HG02763 (cell line): ENCODE results near the gene SNX24.
A peak's percentile ranks its signal among the peaks of the same experiment; 100 is the strongest.

Experiments used
- ATAC-seq: cut with Tn5 transposase; IDR thresholded peaks from one replicate; pipeline ENCODE4 v1.9.1; 2021; ENCODE audit warnings: mild to moderate bottlenecking, moderate library complexity; ENCODE audit not compliant: unreplicated experiment

SNX24 gene

DNA sequence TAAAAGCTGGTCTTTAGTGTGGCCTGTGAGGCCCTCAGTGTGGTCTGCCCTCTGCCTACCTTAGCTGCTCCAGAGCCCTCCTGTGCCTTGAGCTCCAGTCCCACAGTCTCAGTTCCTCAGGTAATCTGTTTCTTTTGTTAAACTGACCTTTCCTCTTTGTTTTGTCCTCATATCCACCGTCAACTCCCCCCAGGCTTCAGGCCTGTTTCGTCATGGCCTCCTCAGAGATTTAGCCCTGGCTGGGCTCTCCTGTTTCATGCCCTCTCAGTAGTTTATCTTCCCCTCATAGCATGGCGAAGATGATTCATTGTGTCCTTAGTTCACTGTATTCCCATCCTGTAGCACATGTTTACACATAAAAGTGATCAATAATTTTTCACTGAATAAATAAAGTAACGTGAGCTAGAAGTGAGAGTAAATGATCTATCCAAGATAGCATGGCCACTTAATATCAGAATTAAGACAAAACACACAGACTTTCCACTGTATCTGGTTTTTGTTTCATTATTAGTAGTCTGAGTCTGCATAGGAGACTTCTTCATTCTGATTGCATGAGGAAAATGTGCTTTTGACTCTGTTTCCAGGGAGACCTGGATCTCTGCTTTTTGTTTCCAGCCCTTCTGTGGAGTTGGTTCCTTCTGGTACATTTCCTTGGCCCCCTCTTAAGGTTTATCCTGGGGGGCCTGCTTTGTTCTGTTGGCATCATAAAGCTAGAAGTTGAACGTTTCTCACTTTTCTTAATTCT lies 70.5 kb downstream of the SNX24 start:
- ATAC-seq, result peak; percentile 94

DNA sequence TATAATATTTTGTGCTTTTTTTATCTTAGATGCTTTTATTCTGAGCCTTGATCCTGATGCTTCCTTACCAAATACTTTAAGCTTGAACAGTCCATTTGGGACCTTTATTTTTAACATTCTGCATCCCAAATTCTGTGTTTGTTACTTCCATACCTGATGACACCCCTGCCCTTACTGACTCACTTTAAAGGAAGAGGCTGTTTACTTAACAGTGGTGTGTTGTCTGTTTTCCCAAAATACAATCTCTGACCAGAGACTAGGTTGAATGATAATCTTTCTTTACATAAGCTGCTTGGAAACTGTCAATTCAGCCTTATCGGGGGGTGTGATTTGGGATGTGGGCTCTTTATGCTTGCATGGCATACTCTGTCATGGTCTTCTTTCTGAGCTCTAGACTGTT lies 71.1 kb downstream of the SNX24 start:
- ATAC-seq, result no peak

DNA sequence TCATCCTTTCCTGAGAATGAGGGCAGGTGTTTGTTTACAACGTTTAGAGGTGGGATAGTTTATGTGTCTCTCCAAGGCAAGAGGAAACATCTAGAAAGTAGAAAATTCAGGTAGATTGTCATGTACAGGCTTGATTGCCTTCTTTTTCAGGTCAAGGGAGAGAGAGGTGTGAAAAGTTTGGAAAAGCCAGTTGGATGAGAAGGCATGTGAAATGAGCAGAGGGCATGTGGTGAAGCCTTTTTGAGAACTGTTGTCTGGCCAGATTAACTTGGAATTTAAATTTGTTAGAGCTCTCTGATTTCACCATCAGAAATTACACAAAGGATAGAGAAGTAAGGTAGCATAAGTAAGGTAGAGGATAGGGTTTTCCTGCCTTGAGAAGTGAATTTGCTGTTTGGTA lies 74.6 kb downstream of the SNX24 start:
- no peak for ATAC-seq

DNA sequence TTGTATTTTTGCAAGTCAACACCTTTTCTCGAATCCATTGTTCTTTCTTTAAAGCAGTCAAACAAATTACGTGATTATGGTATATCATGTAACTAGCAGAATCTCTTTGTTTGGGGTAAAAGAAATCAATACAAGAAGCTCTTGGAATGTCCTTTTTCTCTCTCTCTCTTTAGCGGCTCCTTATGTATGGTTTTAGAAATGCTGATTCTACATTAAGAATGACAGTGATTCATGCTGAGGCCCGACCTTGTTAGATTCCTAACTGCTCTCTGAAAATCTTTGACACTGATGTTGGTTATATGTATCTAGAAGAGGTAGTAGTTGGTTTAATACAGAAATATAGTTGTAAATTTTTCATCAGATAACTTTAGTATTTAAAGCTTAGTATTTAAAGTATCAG lies 76.4 kb downstream of the SNX24 start:
- ATAC-seq, result no peak

DNA sequence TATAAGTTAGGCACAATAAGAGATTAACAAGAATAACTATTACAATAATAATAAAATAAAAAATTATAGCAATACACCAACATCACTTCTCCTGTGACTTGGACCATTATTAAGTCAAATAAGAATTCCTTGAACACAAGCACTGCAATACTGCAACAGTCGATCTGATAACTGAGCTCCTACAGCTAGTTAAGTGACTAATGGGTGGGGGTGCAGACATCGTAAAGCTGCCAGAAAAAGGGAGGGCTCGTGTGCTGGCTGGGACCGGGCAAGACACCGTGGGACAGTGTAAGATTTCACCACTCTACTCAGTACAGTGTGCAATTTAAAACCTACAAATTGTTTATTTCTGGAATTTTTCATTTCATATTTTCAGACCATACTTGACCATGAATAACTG lies 78.8 kb downstream of the SNX24 start:
- no peak for ATAC-seq

DNA sequence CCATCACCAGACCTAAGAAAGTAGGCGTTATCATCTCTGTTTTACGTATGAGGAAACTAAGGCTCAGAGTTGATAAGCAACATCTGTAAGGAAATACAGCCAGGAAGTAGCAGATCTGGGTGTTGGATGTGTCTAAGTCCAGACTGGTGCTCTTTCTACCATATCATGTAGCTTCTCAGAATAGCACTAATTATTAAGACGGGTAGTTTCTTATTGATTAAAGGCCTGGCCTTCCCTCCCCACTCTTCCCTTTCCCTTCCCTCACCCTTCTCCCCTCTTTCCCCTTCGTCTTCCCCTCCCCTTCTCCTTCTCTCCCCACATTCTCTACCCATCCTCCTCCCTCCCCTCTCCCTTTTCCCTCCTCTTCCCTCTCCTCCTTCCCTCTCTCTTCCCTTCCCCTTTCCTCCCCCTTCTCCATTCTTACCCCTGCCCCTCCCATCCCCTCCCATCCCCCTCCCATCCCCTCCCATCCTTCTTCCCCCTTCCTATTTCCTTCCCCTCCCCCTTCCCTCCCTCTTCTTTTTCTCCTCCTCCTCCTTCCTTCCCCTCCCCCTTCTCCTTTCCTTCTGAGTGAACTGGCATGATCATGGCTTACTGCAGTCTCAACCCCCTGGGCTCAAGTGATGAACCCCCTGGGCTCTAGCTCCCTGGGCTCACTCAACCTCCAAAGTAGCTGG lies 79.4 kb downstream of the SNX24 start:
- no peak for ATAC-seq

DNA sequence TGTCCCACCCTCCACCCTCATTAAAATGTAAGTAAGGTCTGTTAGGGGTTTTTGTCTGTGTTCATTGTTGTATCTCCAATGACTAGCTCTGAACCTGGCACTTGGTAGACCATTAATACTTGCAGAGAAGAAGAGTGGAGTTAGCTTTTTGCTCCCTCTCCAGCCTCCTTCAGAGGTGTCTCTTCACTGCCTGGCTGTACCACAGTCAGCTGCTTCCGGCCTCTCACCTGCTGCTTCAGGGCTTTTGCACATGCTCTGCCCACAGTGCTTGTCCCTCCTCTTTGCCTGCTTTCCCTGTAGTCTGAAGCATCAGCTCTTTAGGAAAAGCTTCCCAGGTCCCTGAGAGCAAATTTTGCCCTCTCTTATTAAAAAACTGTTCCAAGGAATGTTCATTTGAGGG lies 83.6 kb downstream of the SNX24 start:
- ATAC-seq, result no peak

DNA sequence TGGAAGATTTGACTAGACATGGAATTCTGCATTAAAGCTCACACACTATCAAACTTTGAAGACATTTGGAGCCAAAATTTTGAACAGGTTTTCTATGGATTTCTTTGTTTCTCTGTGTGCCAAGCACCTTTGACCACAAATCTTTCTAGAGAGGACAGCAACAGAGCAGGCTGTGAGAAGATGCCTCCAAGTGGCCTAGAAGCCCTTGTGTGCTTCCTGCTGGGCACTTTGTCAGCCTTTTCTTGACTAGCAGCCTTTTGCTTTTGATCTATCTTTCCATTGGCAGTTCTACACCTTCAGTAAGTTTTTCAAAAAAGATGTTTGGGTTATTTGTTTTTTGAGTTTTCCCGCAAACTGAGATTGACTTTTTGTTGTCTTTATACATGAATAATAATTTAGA lies 84.6 kb downstream of the SNX24 start:
- no peak for ATAC-seq

DNA sequence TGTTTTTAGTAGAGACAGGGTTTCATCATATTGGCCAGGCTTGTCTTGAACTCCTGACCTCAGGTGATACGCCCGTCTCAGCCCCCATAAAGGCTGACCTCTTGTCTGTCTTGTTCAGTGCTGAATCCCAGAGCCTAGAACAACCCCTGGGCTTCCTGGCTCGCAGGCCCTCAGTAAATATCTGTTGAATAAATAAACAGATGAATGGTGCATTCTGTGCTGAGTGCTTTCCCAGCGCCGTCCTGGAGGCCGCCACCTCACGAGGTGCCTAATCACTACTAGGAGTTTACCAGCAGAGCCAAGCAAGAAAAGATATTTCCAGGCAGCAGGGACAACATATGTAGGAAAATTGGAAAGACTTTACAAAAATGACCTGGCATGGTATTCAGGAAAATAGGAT lies 88.5 kb downstream of the SNX24 start:
- ATAC-seq, result no peak

DNA sequence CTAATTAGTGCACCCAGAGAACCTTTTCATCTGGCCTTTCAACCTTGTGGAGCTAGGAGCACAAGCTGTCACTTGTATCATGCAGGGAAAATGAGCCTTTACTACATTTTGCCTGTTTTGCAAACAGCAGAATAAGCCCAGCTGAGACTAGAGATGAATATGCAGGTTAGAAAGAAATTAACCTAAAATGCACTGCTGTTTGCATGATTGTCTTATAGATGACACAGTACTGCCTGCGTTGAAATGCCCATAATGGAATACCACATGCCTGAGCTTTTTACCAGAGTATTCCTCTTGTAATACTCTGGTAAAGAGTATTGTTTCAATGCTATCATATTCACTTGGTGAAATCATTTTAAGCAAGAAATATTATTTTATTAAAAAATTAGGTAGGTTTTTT lies 90.7 kb downstream of the SNX24 start:
- no peak for ATAC-seq

DNA sequence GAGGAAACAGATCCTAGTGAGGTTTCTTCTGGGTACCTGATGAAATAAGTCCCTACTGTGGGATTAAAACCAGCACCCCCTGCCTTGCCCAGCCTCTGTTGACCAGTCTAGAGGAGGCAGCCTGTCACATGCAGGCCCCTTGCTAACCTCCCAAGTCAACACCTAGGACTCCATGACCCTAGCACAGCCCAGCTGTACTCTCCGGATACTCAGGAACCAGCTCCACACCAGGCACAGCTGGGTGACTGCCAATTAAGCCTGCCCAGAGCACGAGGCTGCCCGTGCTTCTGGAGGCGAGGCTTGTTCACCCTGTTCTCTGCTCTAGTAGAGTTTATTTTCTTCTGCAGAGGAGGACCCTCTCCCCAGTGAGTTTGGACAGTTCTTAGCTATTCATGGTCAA lies 92.5 kb downstream of the SNX24 start:
- no peak for ATAC-seq

DNA sequence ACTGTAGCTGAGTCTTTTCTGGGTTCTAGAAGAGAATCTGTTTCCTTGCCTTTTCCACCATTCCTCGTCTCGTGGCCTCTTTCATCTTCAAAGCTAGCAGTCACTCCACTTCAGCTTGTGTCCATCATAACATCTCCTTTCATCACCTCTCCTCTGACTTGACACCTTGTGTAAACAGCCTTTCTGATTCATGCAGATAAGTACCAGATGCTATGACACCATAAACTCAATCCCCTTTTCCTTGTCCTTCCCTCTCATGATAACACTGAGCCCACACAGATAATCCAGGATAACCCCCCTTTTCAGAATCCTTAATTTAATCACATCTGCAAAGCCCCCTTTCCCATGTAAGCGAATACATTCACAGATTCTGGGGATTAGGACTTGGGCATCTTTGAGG lies 95.5 kb downstream of the SNX24 start:
- no peak for ATAC-seq

DNA sequence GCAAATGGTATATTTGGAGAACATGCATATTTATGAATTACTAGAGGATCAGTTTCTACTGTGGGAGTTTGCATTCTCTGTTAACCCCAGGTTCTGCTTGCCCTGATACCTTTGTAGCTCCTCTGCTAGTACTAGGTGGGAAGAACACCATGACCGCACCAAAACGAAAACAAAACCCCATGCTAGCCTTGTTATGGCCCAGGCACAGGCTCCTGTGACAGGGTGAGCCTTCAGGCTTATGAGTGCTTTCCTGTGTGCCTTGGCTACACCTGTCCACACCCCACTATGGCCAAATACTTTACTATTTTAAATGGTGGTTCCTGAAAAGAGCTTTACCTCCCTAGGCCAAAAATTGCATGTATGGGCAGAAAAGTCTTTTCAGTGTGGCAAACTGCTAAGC lies 96.3 kb downstream of the SNX24 start:
- ATAC-seq, result no peak

DNA sequence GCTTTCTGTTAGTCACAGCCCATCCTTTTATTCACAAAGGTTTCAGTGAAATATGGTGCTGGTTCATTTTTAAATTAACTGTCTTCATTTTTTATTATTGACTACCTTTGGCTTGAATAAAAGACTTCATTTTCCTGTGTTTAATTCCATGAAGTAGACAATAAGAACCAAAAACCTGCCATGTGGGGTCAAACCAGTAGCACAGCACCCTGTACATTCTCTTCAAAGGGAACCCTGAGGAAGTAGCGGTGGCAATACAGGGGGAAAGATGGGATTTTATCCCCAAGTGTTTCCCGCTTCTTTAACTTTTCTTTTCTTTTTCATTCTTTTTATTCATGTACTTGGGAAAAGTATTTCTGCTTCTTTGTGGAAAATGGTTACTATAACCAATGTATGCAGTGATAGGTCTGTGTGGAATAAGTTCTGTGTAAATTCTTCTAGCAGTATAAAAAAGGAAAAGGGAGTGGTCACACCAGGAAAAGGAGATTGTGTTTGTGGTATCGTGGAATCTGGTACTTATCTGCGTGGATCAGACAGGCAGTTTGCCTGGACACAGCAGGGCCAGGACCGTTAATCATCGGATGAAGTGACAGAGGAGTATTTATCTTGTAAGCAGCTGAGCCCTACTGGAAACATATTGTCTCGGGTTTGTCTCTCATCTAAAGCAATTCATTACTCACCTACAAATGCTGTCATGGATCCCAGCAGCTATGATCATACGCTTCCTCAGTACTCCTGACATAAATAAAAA lies 96.9 kb downstream of the SNX24 start:
- ATAC-seq, result no peak

DNA sequence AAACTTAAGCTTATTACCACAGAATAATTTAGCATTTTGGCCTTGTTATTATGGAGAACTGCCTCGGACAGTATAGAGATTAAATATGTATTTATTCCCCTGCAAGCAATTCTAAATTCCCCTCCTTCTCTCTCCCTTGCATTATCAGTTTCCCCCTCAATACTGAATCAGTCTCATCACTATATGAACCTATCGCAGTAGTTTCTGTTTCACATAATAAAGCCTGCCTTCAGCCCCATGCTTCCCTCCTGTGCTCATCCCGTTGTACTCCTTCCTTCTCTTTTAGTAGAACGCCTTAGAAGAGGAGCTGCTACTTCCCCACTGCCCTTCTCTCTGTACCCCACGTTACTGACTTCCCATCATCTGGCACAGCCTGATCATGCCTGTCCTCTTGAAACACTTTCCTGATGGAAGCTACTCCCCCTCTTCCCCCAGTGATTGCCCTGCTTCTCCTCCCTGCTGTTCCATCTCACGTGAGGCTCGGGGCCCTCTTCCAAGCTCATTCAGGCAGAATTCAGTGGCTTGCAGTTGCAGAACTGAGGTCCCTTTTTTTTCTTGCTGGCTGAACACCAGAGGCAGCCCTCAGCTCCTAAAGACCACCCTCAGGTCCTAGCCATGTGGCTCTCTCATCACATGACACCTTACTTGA lies 97.8 kb downstream of the SNX24 start:
- ATAC-seq, result no peak

DNA sequence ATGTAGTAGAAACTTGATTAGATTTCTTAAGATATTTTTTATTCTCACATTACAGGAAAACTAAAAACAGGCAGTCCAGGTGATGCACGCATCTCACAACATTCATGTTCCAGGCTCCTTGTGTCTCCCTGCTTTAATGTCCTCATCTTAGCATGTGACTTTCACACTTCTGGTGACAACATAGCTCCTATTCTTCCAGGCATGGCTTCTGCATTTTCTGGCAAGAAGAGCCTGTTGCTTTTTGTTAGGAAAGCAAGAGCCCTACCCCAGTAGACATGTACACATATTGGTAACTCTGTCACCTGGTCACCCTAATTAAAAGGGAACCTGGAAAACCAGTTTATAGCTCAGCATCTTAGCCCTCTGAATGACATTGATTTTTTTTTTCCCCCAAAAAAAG lies 98.6 kb downstream of the SNX24 start:
- ATAC-seq, result no peak

DNA sequence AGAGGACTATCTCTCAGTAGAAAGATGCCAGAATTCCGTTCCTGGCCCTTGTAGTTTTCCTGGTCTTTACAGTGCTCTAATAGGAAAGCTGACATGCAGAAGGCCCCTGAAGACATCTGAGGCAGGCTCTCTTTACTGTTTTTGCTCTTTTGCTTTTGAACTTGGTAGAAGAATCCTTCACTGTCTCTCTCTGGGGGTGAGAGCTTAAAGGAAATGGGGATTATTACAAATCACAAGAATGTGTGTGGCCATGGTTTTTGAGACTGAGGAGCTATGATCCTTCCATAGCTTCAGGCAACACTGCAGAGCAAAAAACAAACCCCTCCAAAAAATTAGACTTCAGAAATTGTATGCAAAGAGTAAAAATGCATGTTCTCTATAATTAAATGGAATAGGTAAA lies 102.0 kb downstream of the SNX24 start:
- ATAC-seq, result no peak

DNA sequence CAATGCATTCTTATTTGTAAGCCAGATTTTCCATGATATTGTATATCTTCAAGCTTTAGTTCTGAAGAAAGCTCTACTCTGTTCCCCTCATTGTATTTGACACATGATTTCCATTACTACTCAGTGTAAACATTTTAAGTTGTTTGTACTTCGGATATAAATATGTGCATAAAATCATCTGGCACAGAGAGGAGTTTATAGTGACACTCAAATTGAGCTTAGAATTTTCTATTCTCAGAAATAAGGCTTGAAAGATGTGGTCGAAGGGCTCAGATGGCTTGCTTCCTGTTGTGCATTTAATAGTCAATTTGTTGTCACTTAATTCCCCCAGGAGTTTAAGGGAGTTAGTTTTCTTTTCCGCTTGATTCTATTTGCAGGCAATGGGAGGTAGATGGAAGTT lies 102.4 kb downstream of the SNX24 start:
- ATAC-seq, result no peak

DNA sequence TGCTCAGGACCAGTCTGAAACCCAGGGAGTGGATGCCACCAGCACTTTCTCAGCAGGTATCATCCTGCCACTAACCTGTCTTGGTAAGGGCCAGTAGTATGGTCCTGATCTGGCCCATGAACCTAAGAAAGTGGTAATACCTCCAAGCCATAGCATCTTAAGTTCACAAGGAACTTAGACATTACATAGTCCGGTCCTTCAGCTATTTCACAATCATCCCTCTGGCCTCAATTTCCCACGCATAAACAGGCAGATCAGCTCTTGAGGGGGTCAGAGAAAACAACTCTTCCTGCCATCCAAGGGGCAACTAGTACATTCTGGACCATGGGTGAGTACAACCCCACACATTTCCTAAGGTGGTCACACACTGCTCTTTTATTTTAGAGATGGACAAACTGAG lies 102.9 kb downstream of the SNX24 start:
- no peak for ATAC-seq

DNA sequence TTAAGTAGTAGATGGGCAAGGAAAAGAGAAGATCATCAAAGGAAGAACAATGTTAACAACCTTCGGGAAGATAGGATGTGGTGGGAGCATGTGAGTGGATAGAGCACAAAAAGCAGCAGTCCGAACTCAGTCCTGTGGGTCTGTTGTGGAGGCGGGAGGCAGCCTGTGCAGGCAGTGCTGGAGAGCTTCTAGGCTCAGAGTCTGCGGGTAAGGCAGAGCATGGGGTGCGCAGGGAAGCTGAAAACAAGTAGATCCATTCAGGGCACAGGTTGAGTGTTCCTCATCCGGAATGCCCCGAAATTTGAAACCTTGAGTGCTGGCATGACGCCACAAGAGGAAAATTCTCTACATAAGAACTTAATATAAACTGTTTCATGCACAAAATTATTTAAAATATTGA lies 106.2 kb downstream of the SNX24 start:
- ATAC-seq, result no peak

DNA sequence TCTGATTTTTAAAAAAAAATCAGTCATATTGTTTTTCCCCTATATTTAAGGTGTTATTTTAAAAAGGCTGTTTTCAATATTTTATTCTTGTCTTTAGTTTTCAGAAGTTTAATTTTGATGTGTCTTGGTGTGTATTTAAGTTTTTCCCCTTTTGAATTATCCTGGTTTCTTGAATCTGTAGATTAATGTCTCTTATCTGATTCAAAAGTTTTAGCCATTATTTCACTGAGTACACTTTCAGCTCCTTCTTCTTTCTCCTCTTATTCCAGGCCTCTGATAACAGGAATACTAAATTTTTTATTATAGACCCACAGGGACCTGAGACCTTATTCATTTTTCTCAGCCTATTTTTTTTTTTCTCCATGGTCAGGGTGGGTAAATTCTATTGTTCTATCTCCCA lies 109.3 kb downstream of the SNX24 start:
- ATAC-seq, result no peak

DNA sequence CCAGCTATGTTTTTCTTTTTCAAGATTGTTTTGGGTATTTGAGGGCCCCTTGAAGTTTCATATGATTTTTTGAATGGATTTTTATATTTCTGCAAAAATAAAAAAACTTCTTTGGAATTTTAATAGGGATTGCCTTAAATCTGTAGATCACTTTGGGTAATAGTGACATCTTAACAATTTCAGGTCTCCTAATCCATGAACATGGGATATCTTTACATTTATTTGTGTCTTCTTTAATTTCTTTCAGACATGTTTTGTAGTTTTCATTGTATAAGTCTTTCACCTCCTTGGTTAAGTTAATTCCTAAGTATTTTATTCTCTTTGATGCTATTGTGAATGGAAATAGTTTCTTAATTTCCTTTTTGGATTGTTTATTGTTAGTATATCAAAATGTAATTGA lies 112.0 kb downstream of the SNX24 start:
- ATAC-seq, result no peak
